ENCODE results near the gene ATXN7L2.
A peak's percentile ranks its signal among the peaks of the same experiment; 100 is the strongest.

Gene ATXN7L2

GRCh38 chr1:109504974-109505373 lies 21.3 kb downstream of the ATXN7L2 start:
- no peak overlapping the region for H3K27ac ChIP-seq (ENCODE audit: low read length)
- no CpG with 5 or more reads among the region's 1 CpG for WGBS (ENCODE audit: insufficient coverage, insufficient read length)
- DNase-seq (ENCODE audit: low read depth, low spot score) = no peak
- no peaks in the 10 kb centered on the region; the same call in 1 of the 2 replicates for H3K36me3 ChIP-seq (ENCODE audit: control insufficient read depth, insufficient read depth, low read length)
- peaks cover 2% of the 10 kb centered on the region; the same call in 1 of the 2 replicates for H3K4me1 ChIP-seq (ENCODE audit: control insufficient read depth, insufficient read depth, low read length)
- H3K4me3 ChIP-seq (ENCODE audit: low read length) = no peak overlapping the region
- H3K27me3 ChIP-seq (ENCODE audit: control insufficient read depth, insufficient read depth, low read length) = peaks cover 1% of the 10 kb centered on the region; the same call in 1 of the 2 replicates
- no peaks in the 10 kb centered on the region for H3K9me3 ChIP-seq (ENCODE audit: control insufficient read depth, insufficient read depth, low read length)

GRCh38 chr1:109508001-109508872 lies 24.5 kb downstream of the ATXN7L2 start:
- H3K36me3 ChIP-seq (ENCODE audit: control insufficient read depth, insufficient read depth, low read length) = no peaks in the 10 kb centered on the region; the same call in 1 of the 2 replicates
- no peak for DNase-seq (ENCODE audit: low read depth, low spot score)
- H3K4me1 ChIP-seq (ENCODE audit: control insufficient read depth, insufficient read depth, low read length) = peaks cover 5% of the 10 kb centered on the region; the same call in 1 of the 2 replicates
- H3K27me3 ChIP-seq (ENCODE audit: control insufficient read depth, insufficient read depth, low read length) = peaks cover 8% of the 10 kb centered on the region; the same call in 1 of the 2 replicates
- H3K4me3 ChIP-seq (ENCODE audit: low read length) = no peak overlapping the region
- no peak overlapping the region for H3K27ac ChIP-seq (ENCODE audit: low read length)
- H3K9me3 ChIP-seq (ENCODE audit: control insufficient read depth, insufficient read depth, low read length) = no peaks in the 10 kb centered on the region
- WGBS (ENCODE audit: insufficient coverage, insufficient read length) = no CpG with 5 or more reads among the region's 25 CpGs

GRCh38 chr1:109508873-109509175 lies 25.1 kb downstream of the ATXN7L2 start:
- no CpG with 5 or more reads among the region's 7 CpGs for WGBS (ENCODE audit: insufficient coverage, insufficient read length)
- Histone ChIP-seq H3K36me3 (ENCODE audit: control insufficient read depth, insufficient read depth, low read length) (no peaks in the 10 kb centered on the region; the same call in 1 of the 2 replicates), H3K9me3 (ENCODE audit: control insufficient read depth, insufficient read depth, low read length) (no peaks in the 10 kb centered on the region), H3K27me3 (ENCODE audit: control insufficient read depth, insufficient read depth, low read length) (peaks cover 8% of the 10 kb centered on the region; the same call in 1 of the 2 replicates), H3K4me1 (ENCODE audit: control insufficient read depth, insufficient read depth, low read length) (peaks cover 5% of the 10 kb centered on the region; the same call in 1 of the 2 replicates), H3K4me3 (ENCODE audit: low read length) (peak overlapping the region; percentile 98; the same call in 1 of the 2 replicates), H3K27ac (ENCODE audit: low read length) (no peak overlapping the region)
- DNase-seq (ENCODE audit: low read depth, low spot score) = no peak

DNA sequence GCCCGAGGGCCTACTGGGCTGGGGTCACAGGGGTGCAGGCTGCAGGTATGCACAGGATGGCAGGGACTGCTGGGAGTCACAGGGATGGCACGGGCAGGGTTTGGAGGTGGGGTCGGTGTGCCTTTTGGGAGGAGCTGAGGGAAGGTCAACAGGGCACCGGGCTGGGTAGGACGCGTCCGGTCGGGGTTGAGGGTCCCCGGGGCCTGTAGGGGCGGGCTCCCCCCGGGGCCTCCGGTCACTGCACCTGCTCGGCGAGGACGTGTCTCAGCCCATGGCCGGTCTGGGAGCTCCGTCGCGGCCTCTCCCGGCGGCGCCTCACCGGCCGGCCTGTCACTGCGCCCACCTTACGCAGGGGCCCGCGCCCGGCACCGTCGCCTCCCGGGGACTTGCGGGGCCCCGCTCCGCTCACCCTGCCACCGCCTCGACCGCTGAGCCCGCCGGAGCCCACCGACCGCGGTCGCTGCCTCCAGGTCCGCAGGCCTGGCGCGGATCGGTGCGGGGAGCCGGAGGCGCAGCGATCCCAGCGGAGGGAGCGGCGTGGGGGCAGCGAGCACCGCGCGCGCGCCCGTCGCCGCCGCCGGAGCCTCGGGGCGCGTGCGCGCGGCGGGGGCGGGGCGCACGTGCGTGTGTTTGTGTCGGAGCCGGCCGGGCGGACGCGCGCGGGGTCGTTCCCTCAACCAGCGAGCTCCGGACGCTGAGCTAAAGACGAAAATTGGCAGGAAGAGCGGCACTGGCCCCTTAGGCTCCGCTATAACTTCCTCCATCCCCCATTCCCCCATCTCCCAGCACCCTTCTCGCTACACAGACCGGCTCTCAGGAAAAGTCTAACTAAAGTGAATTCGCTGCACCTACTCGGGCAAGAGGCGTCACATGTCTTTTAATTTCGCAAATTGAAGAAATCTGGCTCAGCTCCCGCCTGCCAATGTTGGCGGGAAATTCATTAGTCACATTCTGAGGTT lies 25.8 kb downstream of the ATXN7L2 start, which contains the start of gene AMIGO1:
TSS of gene AMIGO1 (minus strand) at position 552 of the 959 bp plus-strand sequence. CDS start 815 bp downstream, outside the sequence.
- Histone ChIP-seq H3K4me1 (ENCODE audit: control insufficient read depth, insufficient read depth, low read length) (peaks cover 5% of the 10 kb centered on the region; the same call in 1 of the 2 replicates), H3K27me3 (ENCODE audit: control insufficient read depth, insufficient read depth, low read length) (peaks cover 8% of the 10 kb centered on the region; the same call in 1 of the 2 replicates), H3K27ac (ENCODE audit: low read length) (no peak within 1 kb of the TSS), H3K9me3 (ENCODE audit: control insufficient read depth, insufficient read depth, low read length) (no peaks in the 10 kb centered on the region), H3K4me3 (ENCODE audit: low read length) (peak within 1 kb of the TSS; percentile 98), H3K36me3 (ENCODE audit: control insufficient read depth, insufficient read depth, low read length) (no peaks in the 10 kb centered on the region; the same call in 1 of the 2 replicates)
- DNase-seq (ENCODE audit: low read depth, low spot score) = no peak
- WGBS (ENCODE audit: insufficient coverage, insufficient read length) = no CpG with 5 or more reads among the region's 100 CpGs

GRCh38 chr1:109513110-109513710 lies 29.5 kb downstream of the ATXN7L2 start:
- WGBS (ENCODE audit: insufficient coverage, insufficient read length) = no CpG with 5 or more reads among the region's 2 CpGs
- Histone ChIP-seq H3K4me1 (ENCODE audit: control insufficient read depth, insufficient read depth, low read length) (peaks cover 5% of the 10 kb centered on the region; the same call in 1 of the 2 replicates), H3K4me3 (ENCODE audit: low read length) (no peak overlapping the region), H3K36me3 (ENCODE audit: control insufficient read depth, insufficient read depth, low read length) (no peaks in the 10 kb centered on the region; the same call in 1 of the 2 replicates), H3K27me3 (ENCODE audit: control insufficient read depth, insufficient read depth, low read length) (peaks cover 8% of the 10 kb centered on the region; the same call in 1 of the 2 replicates), H3K27ac (ENCODE audit: low read length) (no peak overlapping the region), H3K9me3 (ENCODE audit: control insufficient read depth, insufficient read depth, low read length) (no peaks in the 10 kb centered on the region)
- no peak for DNase-seq (ENCODE audit: low read depth, low spot score)

GRCh38 chr1:109514846-109515245 lies 31.1 kb downstream of the ATXN7L2 start:
- H3K9me3 ChIP-seq (ENCODE audit: control insufficient read depth, insufficient read depth, low read length) = no peaks in the 10 kb centered on the region
- no peak overlapping the region for H3K27ac ChIP-seq (ENCODE audit: low read length)
- peaks cover 8% of the 10 kb centered on the region; the same call in 1 of the 2 replicates for H3K27me3 ChIP-seq (ENCODE audit: control insufficient read depth, insufficient read depth, low read length)
- no peak overlapping the region for H3K4me3 ChIP-seq (ENCODE audit: low read length)
- H3K4me1 ChIP-seq (ENCODE audit: control insufficient read depth, insufficient read depth, low read length) = peaks cover 3% of the 10 kb centered on the region; the same call in 1 of the 2 replicates
- WGBS (ENCODE audit: insufficient coverage, insufficient read length) = no CpG with 5 or more reads among the region's 3 CpGs
- H3K36me3 ChIP-seq (ENCODE audit: control insufficient read depth, insufficient read depth, low read length) = no peaks in the 10 kb centered on the region
- no peak for DNase-seq (ENCODE audit: low read depth, low spot score)

DNA sequence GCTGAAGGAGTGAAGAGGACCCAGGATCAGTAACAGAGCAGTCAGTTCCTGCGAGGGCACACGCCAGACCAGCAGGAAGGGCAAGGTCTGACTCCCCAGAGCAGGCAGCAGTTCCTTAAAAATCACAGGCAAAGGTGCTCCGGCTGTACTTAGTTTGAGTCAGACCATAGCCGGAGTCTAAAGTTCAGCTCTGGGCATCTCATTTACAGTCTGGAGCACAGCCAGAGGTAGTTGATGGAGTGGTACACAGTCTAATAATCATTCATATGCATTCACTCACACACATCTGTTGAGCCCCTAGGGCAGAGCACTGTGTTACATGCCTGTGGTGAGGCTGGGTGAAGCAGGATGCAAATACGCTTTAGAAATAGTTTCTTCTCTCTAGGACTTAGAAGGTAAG lies 33.2 kb downstream of the ATXN7L2 start:
- Histone ChIP-seq H3K9me3 (ENCODE audit: control insufficient read depth, insufficient read depth, low read length) (no peaks in the 10 kb centered on the region), H3K27me3 (ENCODE audit: control insufficient read depth, insufficient read depth, low read length) (no peaks in the 10 kb centered on the region), H3K4me1 (ENCODE audit: control insufficient read depth, insufficient read depth, low read length) (no peaks in the 10 kb centered on the region), H3K36me3 (ENCODE audit: control insufficient read depth, insufficient read depth, low read length) (no peaks in the 10 kb centered on the region), H3K27ac (ENCODE audit: low read length) (no peak overlapping the region), H3K4me3 (ENCODE audit: low read length) (no peak overlapping the region)
- WGBS (ENCODE audit: insufficient coverage, insufficient read length) = no CpG with 5 or more reads among the region's 5 CpGs
- no peak for DNase-seq (ENCODE audit: low read depth, low spot score)

- no CpG with 5 or more reads among the region's 5 CpGs for WGBS (ENCODE audit: insufficient coverage, insufficient read length)
- Histone ChIP-seq H3K4me3 (ENCODE audit: low read length) (no peak overlapping the region), H3K27me3 (ENCODE audit: control insufficient read depth, insufficient read depth, low read length) (no peaks in the 10 kb centered on the region), H3K4me1 (ENCODE audit: control insufficient read depth, insufficient read depth, low read length) (no peaks in the 10 kb centered on the region), H3K36me3 (ENCODE audit: control insufficient read depth, insufficient read depth, low read length) (no peaks in the 10 kb centered on the region), H3K9me3 (ENCODE audit: control insufficient read depth, insufficient read depth, low read length) (no peaks in the 10 kb centered on the region), H3K27ac (ENCODE audit: low read length) (no peak overlapping the region)
- no peak for DNase-seq (ENCODE audit: low read depth, low spot score)
Measured at GRCh38 chr1:109517337-109517736, 33.6 kb downstream of the ATXN7L2 start.

DNA sequence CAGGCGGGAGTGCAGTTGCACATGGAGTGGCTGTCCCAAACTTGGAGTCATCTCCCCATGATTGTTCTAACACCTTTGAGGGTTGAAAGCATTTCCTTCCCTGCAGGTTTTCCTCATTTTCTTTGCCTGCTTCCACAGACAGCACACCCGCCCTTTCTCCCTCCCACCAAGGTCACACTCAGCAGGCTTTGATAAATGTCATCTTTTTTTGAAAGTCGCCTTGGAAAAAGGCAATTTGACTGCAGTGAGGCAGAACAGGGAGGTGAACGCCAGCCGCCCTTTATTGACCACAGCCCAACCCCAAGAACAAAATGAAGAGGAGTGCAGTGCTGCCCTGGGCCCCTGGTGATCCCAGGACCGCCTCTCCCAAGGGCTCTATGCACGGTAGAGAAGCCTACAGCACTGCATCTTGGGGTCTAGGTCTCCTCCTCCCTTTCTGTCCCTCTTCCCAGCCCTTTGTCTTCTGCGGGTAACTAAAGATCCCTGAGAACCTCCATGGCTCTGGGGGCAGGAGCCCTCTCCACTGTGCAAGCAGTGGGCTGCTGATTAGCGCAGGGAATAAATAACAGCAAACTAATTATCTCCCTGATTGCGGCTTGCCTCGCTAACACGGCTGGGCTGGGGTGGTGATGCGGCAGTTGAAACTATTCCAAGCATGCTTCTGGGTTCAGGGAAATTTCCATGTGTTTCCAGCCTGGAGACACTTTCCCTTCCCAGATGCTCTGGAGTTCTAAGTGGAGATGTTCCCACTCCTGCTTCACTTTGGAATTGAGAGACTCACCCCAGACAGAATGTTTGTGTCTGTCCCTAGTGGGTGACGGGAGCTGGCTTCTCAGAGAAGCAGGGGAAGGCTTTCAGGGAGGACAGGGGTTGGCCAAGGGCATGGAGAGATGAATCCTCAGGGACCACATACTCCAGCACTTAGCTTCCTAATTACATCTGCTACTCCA lies 37.6 kb downstream of the ATXN7L2 start:
- Histone ChIP-seq H3K36me3 (ENCODE audit: control insufficient read depth, insufficient read depth, low read length) (no peaks in the 10 kb centered on the region), H3K9me3 (ENCODE audit: control insufficient read depth, insufficient read depth, low read length) (no peaks in the 10 kb centered on the region), H3K4me3 (ENCODE audit: low read length) (no peak overlapping the region), H3K27me3 (ENCODE audit: control insufficient read depth, insufficient read depth, low read length) (no peaks in the 10 kb centered on the region), H3K4me1 (ENCODE audit: control insufficient read depth, insufficient read depth, low read length) (no peaks in the 10 kb centered on the region), H3K27ac (ENCODE audit: low read length) (no peak overlapping the region)
- DNase-seq (ENCODE audit: low read depth, low spot score) = no peak
- no CpG with 5 or more reads among the region's 14 CpGs for WGBS (ENCODE audit: insufficient coverage, insufficient read length)
